Testis (tissue), 2 donors: ENCODE data around the gene FMOD.

Experiments used
- POLR2A ChIP-seq: fragments of 450-650 bp; IDR thresholded peaks from one replicate; pipeline ENCODE4 v1.6.1; 2017; ENCODE audit warnings: antibody characterized with exemption, mild to moderate bottlenecking, moderate library complexity
- TF ChIP-seq, protein P1 (sequence below), 3 experiments: fragments of 450-650 bp in 2 of 3; fragments of 200-600 bp in 1 of 3; sonication (generic) in 1 of 3; IDR thresholded peaks; one replicate each; pipeline ENCODE4 v1.5.1; 2016 to 2019; ENCODE audit warnings: antibody characterized with exemption in 3 of 3, mild to moderate bottlenecking in 2 of 3, moderate library complexity in 1 of 3

DNA sequence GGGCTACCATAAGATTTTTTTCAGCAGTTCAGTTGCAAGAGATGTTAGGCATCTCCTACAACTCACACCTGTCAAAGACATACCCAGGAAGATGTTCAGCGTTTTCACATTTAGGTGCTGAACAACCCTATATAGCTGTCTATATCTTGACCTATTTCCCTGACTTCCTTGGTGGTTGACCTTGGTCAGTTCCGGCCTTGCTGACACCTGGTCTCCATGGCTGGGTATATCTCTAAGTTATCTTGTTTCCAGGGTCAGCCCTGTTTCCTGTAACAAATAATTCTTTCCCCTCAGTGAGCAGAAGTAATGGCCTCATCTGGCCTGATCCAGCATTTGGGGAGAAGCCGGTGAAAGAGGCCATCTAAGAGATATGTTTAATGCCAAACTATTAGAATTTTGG lies 48.0 kb downstream of the FMOD start:
- TF ChIP-seq, protein P1, sequence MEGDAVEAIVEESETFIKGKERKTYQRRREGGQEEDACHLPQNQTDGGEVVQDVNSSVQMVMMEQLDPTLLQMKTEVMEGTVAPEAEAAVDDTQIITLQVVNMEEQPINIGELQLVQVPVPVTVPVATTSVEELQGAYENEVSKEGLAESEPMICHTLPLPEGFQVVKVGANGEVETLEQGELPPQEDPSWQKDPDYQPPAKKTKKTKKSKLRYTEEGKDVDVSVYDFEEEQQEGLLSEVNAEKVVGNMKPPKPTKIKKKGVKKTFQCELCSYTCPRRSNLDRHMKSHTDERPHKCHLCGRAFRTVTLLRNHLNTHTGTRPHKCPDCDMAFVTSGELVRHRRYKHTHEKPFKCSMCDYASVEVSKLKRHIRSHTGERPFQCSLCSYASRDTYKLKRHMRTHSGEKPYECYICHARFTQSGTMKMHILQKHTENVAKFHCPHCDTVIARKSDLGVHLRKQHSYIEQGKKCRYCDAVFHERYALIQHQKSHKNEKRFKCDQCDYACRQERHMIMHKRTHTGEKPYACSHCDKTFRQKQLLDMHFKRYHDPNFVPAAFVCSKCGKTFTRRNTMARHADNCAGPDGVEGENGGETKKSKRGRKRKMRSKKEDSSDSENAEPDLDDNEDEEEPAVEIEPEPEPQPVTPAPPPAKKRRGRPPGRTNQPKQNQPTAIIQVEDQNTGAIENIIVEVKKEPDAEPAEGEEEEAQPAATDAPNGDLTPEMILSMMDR (IDR thresholded peaks at IDR 0.05): no peak
- TF ChIP-seq POLR2A: no peak
